Neural progenitor cell (in vitro differentiated cells): ENCODE results near the gene FAM163B. TPM values are rescaled to one million over a fixed set of nuclear protein-coding genes. Genes with fewer than 3 reads are reported as not detected.

Source experiments
- DNase-seq: peaks from one replicate; pipeline ENCODE4 v3.0.0-alpha.2; 2016; ENCODE audit warnings: low spot score
- H2AFZ ChIP-seq: fragments of 200-600 bp; sonication (generic); replicated peaks from 2 replicates; pipeline ENCODE4 v1.6.1; 2016; ENCODE audit warnings: antibody characterized with exemption
- H3F3A ChIP-seq: fragments of 200-600 bp; sonication (generic); 2 replicates; pipeline ENCODE4 v1.6.1; 2016; ENCODE audit warnings: antibody characterized with exemption, low read depth
- H3K27ac ChIP-seq: fragments of 200-600 bp; sonication (generic); 2 replicates; pipeline ENCODE4 v1.5.1; 2016; ENCODE audit warnings: mild to moderate bottlenecking
- H3K27me3 ChIP-seq: fragments of 200-600 bp; sonication (generic); 2 replicates; pipeline ENCODE4 v1.6.1; 2016; ENCODE audit warnings: mild to moderate bottlenecking, moderate library complexity
- H3K36me3 ChIP-seq: fragments of 200-600 bp; sonication (generic); 2 replicates; pipeline ENCODE4 v1.5.1; 2016
- H3K4me1 ChIP-seq: fragments of 200-600 bp; sonication (generic); 2 replicates; pipeline ENCODE4 v1.6.1; 2016; ENCODE audit warnings: mixed run types
- H3K4me2 ChIP-seq: fragments of 200-600 bp; sonication (generic); 2 replicates; pipeline ENCODE4 v1.6.1; 2016
- H3K4me3 ChIP-seq: fragments of 200-600 bp; sonication (generic); 2 replicates; pipeline ENCODE4 v1.5.1; 2016
- H3K79me2 ChIP-seq: fragments of 200-600 bp; sonication (generic); 2 replicates; pipeline ENCODE4 v1.6.1; 2016; ENCODE audit warnings: low read depth
- H3K9ac ChIP-seq: fragments of 200-600 bp; sonication (generic); 2 replicates; pipeline ENCODE4 v1.6.1; 2016
- H3K9me3 ChIP-seq: fragments of 200-600 bp; sonication (generic); 2 replicates; pipeline ENCODE4 v1.5.1; 2016; ENCODE audit warnings: low read depth
- H4K20me1 ChIP-seq: fragments of 200-600 bp; sonication (generic); 2 replicates; pipeline ENCODE4 v1.6.1; 2016; ENCODE audit warnings: low read depth
- H3K27ac Mint-ChIP-seq: 3 replicates; pipeline ENCODE4 v1.8.0; 2021; ENCODE audit warnings: mixed read lengths
- H3K27me3 Mint-ChIP-seq: 2 replicates; pipeline ENCODE4 v1.8.0; 2022; ENCODE audit warnings: low read depth, mild to moderate bottlenecking, inconsistent platforms, moderate library complexity, mixed read lengths; ENCODE audit not compliant: insufficient read depth
- H3K36me3 Mint-ChIP-seq: 3 replicates; pipeline ENCODE4 v1.8.0; 2021; ENCODE audit warnings: mixed read lengths
- H3K4me1 Mint-ChIP-seq: 3 replicates; pipeline ENCODE4 v1.8.0; 2021; ENCODE audit warnings: mixed read lengths
- H3K4me3 Mint-ChIP-seq: 3 replicates; pipeline ENCODE4 v1.8.0; 2021; ENCODE audit warnings: mild to moderate bottlenecking, moderate library complexity, mixed read lengths
- H3K9me3 Mint-ChIP-seq: 3 replicates; pipeline ENCODE4 v1.8.0; 2020; ENCODE audit warnings: mixed read lengths
- CTCF ChIP-seq: fragments of 200-600 bp; sonication (generic); IDR thresholded peaks from 2 replicates; pipeline ENCODE4 v1.5.1; 2017; ENCODE audit warnings: antibody characterized with exemption, mild to moderate bottlenecking
- EZH2 ChIP-seq: fragments of 200-600 bp; sonication (generic); IDR thresholded peaks from 2 replicates; pipeline ENCODE4 v1.6.1; 2017; ENCODE audit warnings: antibody characterized with exemption, mild to moderate bottlenecking, moderate library complexity
- EZH2phosphoT487 ChIP-seq: fragments of 200-600 bp; sonication (generic); IDR thresholded peaks from 2 replicates; pipeline ENCODE4 v1.6.1; 2017; ENCODE audit warnings: antibody characterized with exemption
- total RNA-seq: library from RNA; depleted of rRNA; stranded (reverse); fragments of >200 nt; gene quantifications from 2 replicates; pipeline ENCODE4 v1.2.3, GENCODE V29; 2015; ENCODE audit warnings: low replicate concordance

Gene FAM163B
- total RNA-seq, 1 donor from 2014 or later: not detected

- H3K27ac ChIP-seq: no peak overlapping the region
- no peak overlapping the region for H3K4me3 ChIP-seq
- Mint-ChIP-seq H3K9me3 (no peaks in the 10 kb centered on the region), H3K27me3 (peaks cover 51% of the 10 kb centered on the region), H3K36me3 (no peaks in the 10 kb centered on the region), H3K4me1 (peaks cover 5% of the 10 kb centered on the region), H3K27ac (no peak overlapping the region), H3K4me3 (no peak overlapping the region)
- TF ChIP-seq CTCF (no peak), EZH2 (no peak), EZH2phosphoT487 (no peak)
- no peak overlapping the region for H3K9ac ChIP-seq
- no peak overlapping the region for H2AFZ ChIP-seq
- H3F3A ChIP-seq: peaks cover 4% of the 10 kb centered on the region
- H3K27me3 ChIP-seq: peaks cover 65% of the 10 kb centered on the region
- H3K36me3 ChIP-seq: no peaks in the 10 kb centered on the region
- no peaks in the 10 kb centered on the region for H3K9me3 ChIP-seq
- peaks cover 6% of the 10 kb centered on the region for H4K20me1 ChIP-seq
- H3K4me1 ChIP-seq: peaks cover 4% of the 10 kb centered on the region
- H3K79me2 ChIP-seq: no peaks in the 10 kb centered on the region
- DNase-seq: no peak
- H3K4me2 ChIP-seq: no peak overlapping the region
Observed at GRCh38 chr9:133612051-133612450, 2.9 kb upstream of the FAM163B start.

GRCh38 chr9:133610845-133611244 is 1.7 kb upstream of the FAM163B start:
- TF ChIP-seq CTCF: no peak
- TF ChIP-seq EZH2phosphoT487: no peak
- no peak for TF ChIP-seq EZH2
- Histone ChIP-seq H3K27me3 (peaks cover 75% of the 10 kb centered on the region), H3K27ac (no peak overlapping the region), H3K4me1 (peaks cover 4% of the 10 kb centered on the region), H2AFZ (no peak overlapping the region), H3K9ac (no peak overlapping the region), H3K4me2 (no peak overlapping the region), H3K4me3 (no peak overlapping the region), H3F3A (peaks cover 4% of the 10 kb centered on the region), H4K20me1 (peaks cover 6% of the 10 kb centered on the region), H3K79me2 (no peaks in the 10 kb centered on the region), H3K9me3 (no peaks in the 10 kb centered on the region), H3K36me3 (no peaks in the 10 kb centered on the region)
- no peaks in the 10 kb centered on the region for H3K36me3 Mint-ChIP-seq
- no peak for DNase-seq
- H3K27me3 Mint-ChIP-seq: peaks cover 60% of the 10 kb centered on the region
- H3K9me3 Mint-ChIP-seq: no peaks in the 10 kb centered on the region
- peaks cover 5% of the 10 kb centered on the region for H3K4me1 Mint-ChIP-seq
- no peak overlapping the region for H3K27ac Mint-ChIP-seq
- no peak overlapping the region for H3K4me3 Mint-ChIP-seq

GRCh38 chr9:133608889-133609288 is 300 bp downstream of the FAM163B start:
- Histone ChIP-seq H2AFZ (no peak overlapping the region), H3K4me3 (peak overlapping the region; percentile 42), H3K36me3 (no peaks in the 10 kb centered on the region), H3K9me3 (no peaks in the 10 kb centered on the region), H3K4me1 (peaks cover 4% of the 10 kb centered on the region), H4K20me1 (peaks cover 6% of the 10 kb centered on the region), H3K79me2 (no peaks in the 10 kb centered on the region), H3K27ac (no peak overlapping the region), H3F3A (peaks cover 4% of the 10 kb centered on the region), H3K4me2 (peak overlapping the region; percentile 85), H3K9ac (no peak overlapping the region), H3K27me3 (peaks cover 77% of the 10 kb centered on the region)
- no peak for DNase-seq
- TF ChIP-seq EZH2phosphoT487 (no peak), CTCF (no peak), EZH2 (peak; percentile 52)
- Mint-ChIP-seq H3K9me3 (no peaks in the 10 kb centered on the region), H3K27ac (no peak overlapping the region), H3K27me3 (peaks cover 62% of the 10 kb centered on the region), H3K4me3 (no peak overlapping the region), H3K36me3 (no peaks in the 10 kb centered on the region), H3K4me1 (peaks cover 6% of the 10 kb centered on the region)
